Measurements from ENCODE around the gene SLCO1C1. TPM values are rescaled to one million over a fixed set of nuclear protein-coding genes. Genes with fewer than 3 reads are reported as not detected.

SLCO1C1 gene
- total RNA-seq, 1 donor from 2014 or later, result not detected

- no peaks in the 10 kb centered on the region for H3K27me3 ChIP-seq
- peaks cover 0 to 4% of the 10 kb centered on the region in 2 donors for H3K4me1 ChIP-seq
- DNase-seq (ENCODE audit: low spot score in 2 of 2), result no peak
- no peak overlapping the region for H3K27ac ChIP-seq
- intact Hi-C loops (cut with DNase I), result loop anchor here (2.0 kb wide), 1 partner anchor 152 kb away; no protein-coding TSS in a partner anchor
- H3K4me3 ChIP-seq, result no peak overlapping the region
- no peaks in the 10 kb centered on the region for H3K36me3 ChIP-seq
- no peaks in the 10 kb centered on the region for H3K9me3 ChIP-seq
- TF ChIP-seq CTCF (IDR thresholded peaks at IDR 0.05), result peak in 2 of 3 experiments; percentile 10 to 48
Measured at GRCh38 chr12:20798554-20798953, 103.4 kb downstream of the SLCO1C1 start.

- H3K9me3 ChIP-seq, result no peaks in the 10 kb centered on the region
- TF ChIP-seq CTCF (IDR thresholded peaks at IDR 0.05), result no peak
- no peak overlapping the region for H3K4me3 ChIP-seq
- H3K27me3 ChIP-seq, result no peaks in the 10 kb centered on the region
- no peak for DNase-seq (ENCODE audit: low spot score in 2 of 2)
- H3K4me1 ChIP-seq, result peaks cover 0 to 4% of the 10 kb centered on the region in 2 donors
- no peak overlapping the region for H3K27ac ChIP-seq
- intact Hi-C loops (cut with DNase I), result no loop called here
- no peaks in the 10 kb centered on the region for H3K36me3 ChIP-seq
Measured at GRCh38 chr12:20800160-20800559, 105.0 kb downstream of the SLCO1C1 start.

GRCh38 chr12:20801035-20801434 lies 105.9 kb downstream of the SLCO1C1 start:
- intact Hi-C loops (cut with DNase I), result no loop called here
- TF ChIP-seq CTCF (IDR thresholded peaks at IDR 0.05), result no peak
- H3K36me3 ChIP-seq, result no peaks in the 10 kb centered on the region
- H3K4me1 ChIP-seq, result peaks cover 0 to 4% of the 10 kb centered on the region in 2 donors
- H3K27ac ChIP-seq, result no peak overlapping the region
- H3K4me3 ChIP-seq, result no peak overlapping the region
- H3K9me3 ChIP-seq, result no peaks in the 10 kb centered on the region
- no peaks in the 10 kb centered on the region for H3K27me3 ChIP-seq
- DNase-seq (ENCODE audit: low spot score in 2 of 2), result no peak

Other genes starting within 250 kb of the SLCO1C1 start
- not detected for gene SLCO1B3, start 115.4 kb downstream of the SLCO1C1 start, total RNA-seq